ENCODE data around the gene PSMF1.

PSMF1 gene

GRCh38 chr20:1188347-1188746 lies 69.9 kb downstream of the PSMF1 start:
- TF ChIP-seq MYC (IDR thresholded peaks at IDR 0.05; ENCODE audit: low read depth, low read length) = no peak
- H3K4me3 ChIP-seq (ENCODE audit: low read depth, low read length) = no peak overlapping the region
- DNase-seq (ENCODE audit: low read depth) = no peak

DNA sequence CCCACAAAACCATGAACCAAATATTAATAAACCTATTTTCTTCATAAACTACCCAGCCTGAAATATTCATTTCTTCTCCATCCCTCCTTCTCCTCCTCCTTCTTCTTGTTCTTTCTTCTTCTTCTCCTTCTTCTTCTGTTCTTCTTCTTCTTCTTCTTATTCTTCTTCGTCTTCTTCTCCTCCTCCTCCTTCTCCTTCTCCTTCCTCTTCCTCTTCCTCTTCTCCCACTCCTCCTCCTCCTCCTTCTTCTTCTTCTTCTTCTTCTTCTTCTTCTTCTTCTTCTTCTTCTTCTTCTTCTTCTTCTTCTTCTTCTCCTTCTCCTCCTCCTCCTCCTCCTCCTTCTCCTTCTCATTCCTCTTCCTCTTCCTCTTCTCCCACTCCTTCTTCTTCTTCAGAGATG lies 71.4 kb downstream of the PSMF1 start:
- TF ChIP-seq, protein P1, sequence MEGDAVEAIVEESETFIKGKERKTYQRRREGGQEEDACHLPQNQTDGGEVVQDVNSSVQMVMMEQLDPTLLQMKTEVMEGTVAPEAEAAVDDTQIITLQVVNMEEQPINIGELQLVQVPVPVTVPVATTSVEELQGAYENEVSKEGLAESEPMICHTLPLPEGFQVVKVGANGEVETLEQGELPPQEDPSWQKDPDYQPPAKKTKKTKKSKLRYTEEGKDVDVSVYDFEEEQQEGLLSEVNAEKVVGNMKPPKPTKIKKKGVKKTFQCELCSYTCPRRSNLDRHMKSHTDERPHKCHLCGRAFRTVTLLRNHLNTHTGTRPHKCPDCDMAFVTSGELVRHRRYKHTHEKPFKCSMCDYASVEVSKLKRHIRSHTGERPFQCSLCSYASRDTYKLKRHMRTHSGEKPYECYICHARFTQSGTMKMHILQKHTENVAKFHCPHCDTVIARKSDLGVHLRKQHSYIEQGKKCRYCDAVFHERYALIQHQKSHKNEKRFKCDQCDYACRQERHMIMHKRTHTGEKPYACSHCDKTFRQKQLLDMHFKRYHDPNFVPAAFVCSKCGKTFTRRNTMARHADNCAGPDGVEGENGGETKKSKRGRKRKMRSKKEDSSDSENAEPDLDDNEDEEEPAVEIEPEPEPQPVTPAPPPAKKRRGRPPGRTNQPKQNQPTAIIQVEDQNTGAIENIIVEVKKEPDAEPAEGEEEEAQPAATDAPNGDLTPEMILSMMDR (IDR thresholded peaks at IDR 0.05; ENCODE audit: low read depth, low read length) = no peak
- TF ChIP-seq POLR2A (IDR thresholded peaks at IDR 0.05; ENCODE audit: extremely low read depth, insufficient read length) (no peak), MYC (IDR thresholded peaks at IDR 0.05; ENCODE audit: low read depth, low read length) (no peak), MAX (IDR thresholded peaks at IDR 0.05; ENCODE audit: low read depth, low read length) (no peak)
- H3K4me3 ChIP-seq (ENCODE audit: low read depth, low read length) = no peak overlapping the region
- DNase-seq (ENCODE audit: low read depth) = no peak

GRCh38 chr20:1190847-1191246 lies 72.4 kb downstream of the PSMF1 start:
- H3K4me3 ChIP-seq (ENCODE audit: low read depth, low read length) = no peak overlapping the region
- TF ChIP-seq, protein P1 (IDR thresholded peaks at IDR 0.05; ENCODE audit: low read depth, low read length) = no peak
- TF ChIP-seq POLR2A (IDR thresholded peaks at IDR 0.05; ENCODE audit: extremely low read depth, insufficient read length) = no peak
- TF ChIP-seq MAX (IDR thresholded peaks at IDR 0.05; ENCODE audit: low read depth, low read length) = no peak
- TF ChIP-seq MYC (IDR thresholded peaks at IDR 0.05; ENCODE audit: low read depth, low read length) = no peak
- no peak for DNase-seq (ENCODE audit: low read depth)

DNA sequence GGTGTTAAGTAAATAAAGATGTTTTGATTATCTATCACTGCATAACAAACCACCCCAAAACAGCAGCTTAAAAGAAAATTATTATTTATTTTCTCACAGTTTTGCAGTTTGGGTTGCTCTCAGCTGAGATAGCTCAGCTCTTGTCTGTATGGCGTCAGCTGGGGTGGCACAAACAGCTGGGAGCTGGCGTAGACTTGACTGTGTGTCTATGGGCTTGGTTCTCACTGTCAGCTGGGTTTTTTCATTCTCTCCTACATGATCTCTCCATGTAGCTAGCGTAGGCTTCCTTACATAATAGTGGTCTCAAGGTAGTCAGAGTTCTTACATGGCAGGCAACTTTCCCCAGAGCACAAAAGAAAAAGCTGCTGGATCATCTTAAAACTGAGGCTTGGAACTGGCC lies 72.9 kb downstream of the PSMF1 start:
- TF ChIP-seq MAX (IDR thresholded peaks at IDR 0.05; ENCODE audit: low read depth, low read length) (no peak), POLR2A (IDR thresholded peaks at IDR 0.05; ENCODE audit: extremely low read depth, insufficient read length) (no peak), MYC (IDR thresholded peaks at IDR 0.05; ENCODE audit: low read depth, low read length) (no peak)
- TF ChIP-seq, protein P1 (IDR thresholded peaks at IDR 0.05; ENCODE audit: low read depth, low read length) = no peak
- DNase-seq (ENCODE audit: low read depth) = no peak
- no peak overlapping the region for H3K4me3 ChIP-seq (ENCODE audit: low read depth, low read length)

DNA sequence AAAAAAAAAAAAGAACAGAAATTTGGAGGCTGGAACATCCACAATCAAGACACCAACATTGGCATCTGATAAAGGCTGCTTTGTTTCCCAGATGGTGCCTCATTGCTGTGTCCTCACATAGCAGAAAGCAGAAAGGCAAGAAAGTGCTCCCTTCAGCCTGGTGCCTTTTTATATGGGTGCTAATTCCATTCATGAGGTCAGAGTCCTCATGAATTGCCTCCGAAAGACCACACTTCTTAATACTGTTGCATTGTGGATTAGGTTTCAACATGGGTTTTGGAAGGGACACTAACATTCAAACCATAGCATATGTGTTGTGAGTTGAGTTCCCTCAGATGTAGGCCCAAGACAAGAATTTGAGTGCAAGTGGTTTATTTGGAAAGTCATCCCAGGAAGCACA lies 76.8 kb downstream of the PSMF1 start:
- DNase-seq (ENCODE audit: low read depth) = no peak
- no peak overlapping the region for H3K4me3 ChIP-seq (ENCODE audit: low read depth, low read length)
- TF ChIP-seq, protein P1 (IDR thresholded peaks at IDR 0.05; ENCODE audit: low read depth, low read length) = no peak
- TF ChIP-seq MAX (IDR thresholded peaks at IDR 0.05; ENCODE audit: low read depth, low read length) (no peak), POLR2A (IDR thresholded peaks at IDR 0.05; ENCODE audit: extremely low read depth, insufficient read length) (no peak), MYC (IDR thresholded peaks at IDR 0.05; ENCODE audit: low read depth, low read length) (no peak)

DNA sequence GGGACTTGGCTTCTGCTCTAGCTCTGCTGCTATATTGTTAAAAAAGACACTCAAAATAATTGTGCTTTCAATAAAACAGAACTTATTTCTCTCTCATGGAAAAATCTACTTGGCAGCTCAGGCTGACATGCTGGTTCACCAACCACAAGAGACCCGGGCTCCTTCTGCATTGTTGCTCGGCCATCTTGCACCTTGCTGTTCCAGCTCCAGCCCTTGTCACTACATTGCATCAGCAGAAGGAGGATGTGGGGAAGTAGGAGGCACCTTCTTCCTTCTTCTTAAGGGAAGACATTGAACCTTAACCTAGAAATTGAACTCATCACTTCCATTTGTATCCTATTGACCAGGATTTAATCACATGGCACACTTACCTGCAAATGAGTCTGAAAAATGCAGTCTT lies 78.2 kb downstream of the PSMF1 start:
- TF ChIP-seq MAX (IDR thresholded peaks at IDR 0.05; ENCODE audit: low read depth, low read length) (no peak), MYC (IDR thresholded peaks at IDR 0.05; ENCODE audit: low read depth, low read length) (no peak), POLR2A (IDR thresholded peaks at IDR 0.05; ENCODE audit: extremely low read depth, insufficient read length) (no peak)
- TF ChIP-seq, protein P1 (IDR thresholded peaks at IDR 0.05; ENCODE audit: low read depth, low read length) = no peak
- peak; percentile 38 for DNase-seq (ENCODE audit: low read depth)
- H3K4me3 ChIP-seq (ENCODE audit: low read depth, low read length) = no peak overlapping the region
